ENCODE data around the gene POLA2. TPM values are rescaled to one million over a fixed set of nuclear protein-coding genes. Genes with fewer than 3 reads are reported as not detected.
"Not testable (repeated sequence)": the region's sequence is repeated elsewhere in the genome, so short reads cannot be mapped to it uniquely, and the experiment has no call there.

The POLA2 gene
- total and polyA plus RNA-seq, 5 donors, result 5.7 to 13.1 (median 6.8) TPM

- intact Hi-C loops (cut with DNase I), result no loop called here
- Histone ChIP-seq H3K4me1 (ENCODE audit: control insufficient read depth, insufficient read depth, low read length) (peaks cover 2% of the 10 kb centered on the region), H3K27me3 (ENCODE audit: control insufficient read depth, insufficient read depth) (no peaks in the 10 kb centered on the region), H3K9me3 (ENCODE audit: control insufficient read depth, low read length) (no peaks in the 10 kb centered on the region), H3K4me3 (ENCODE audit: low read length) (peak overlapping the region; percentile 72), H3K27ac (ENCODE audit: low read length) (no peak overlapping the region)
- ATAC-seq (no peak), DNase-seq (no peak)
- WGBS, result 32% methylated on average over 6 of the region's 6 CpGs
Measured at GRCh38 chr11:65262776-65263175, 1.0 kb downstream of the POLA2 start.

GRCh38 chr11:65264747-65265146, 3.0 kb downstream of the POLA2 start:
- ATAC-seq; H3K4me1 ChIP-seq (ENCODE audit: control insufficient read depth, insufficient read depth, low read length); H3K4me3 ChIP-seq (ENCODE audit: low read length); intact Hi-C loops (cut with DNase I); H3K9me3 ChIP-seq (ENCODE audit: control insufficient read depth, low read length); H3K27me3 ChIP-seq (ENCODE audit: control insufficient read depth, insufficient read depth); H3K27ac ChIP-seq (ENCODE audit: low read length); DNase-seq: not testable (repeated sequence)
- 93% methylated on average over 11 of the region's 11 CpGs for WGBS

- DNase-seq (no peak), ATAC-seq (no peak)
- Histone ChIP-seq H3K4me1 (ENCODE audit: control insufficient read depth, insufficient read depth, low read length) (peaks cover 2% of the 10 kb centered on the region), H3K4me3 (ENCODE audit: low read length) (no peak overlapping the region), H3K27ac (ENCODE audit: low read length) (no peak overlapping the region), H3K27me3 (ENCODE audit: control insufficient read depth, insufficient read depth) (no peaks in the 10 kb centered on the region), H3K9me3 (ENCODE audit: control insufficient read depth, low read length) (no peaks in the 10 kb centered on the region)
- 95% methylated on average over 2 of the region's 2 CpGs for WGBS
- intact Hi-C loops (cut with DNase I), result no loop called here
Measured at GRCh38 chr11:65266210-65266609, 4.4 kb downstream of the POLA2 start.

- ATAC-seq (peak; percentile 91 to 93), DNase-seq (peak; percentile 76 to 79 (median 78))
- Histone ChIP-seq H3K4me1 (ENCODE audit: control insufficient read depth, insufficient read depth, low read length) (no peaks in the 10 kb centered on the region), H3K27me3 (ENCODE audit: control insufficient read depth, insufficient read depth) (no peaks in the 10 kb centered on the region), H3K9me3 (ENCODE audit: control insufficient read depth, low read length) (no peaks in the 10 kb centered on the region), H3K4me3 (ENCODE audit: low read length) (no peak overlapping the region), H3K27ac (ENCODE audit: low read length) (no peak overlapping the region)
- intact Hi-C loops (cut with DNase I), result loop anchor here in 3 of 4 donors (1.0 to 5.0 kb wide), 4 partner anchors 40 to 57 kb away; partner anchors contain the start of genes CDC42EP2 (in 1 of the 3) and DPF2 (in 1 of the 3)
- 39% methylated on average over 6 of the region's 6 CpGs for WGBS
Measured at GRCh38 chr11:65274735-65275682, 13.2 kb downstream of the POLA2 start.

- Histone ChIP-seq H3K27me3 (ENCODE audit: control insufficient read depth, insufficient read depth) (no peaks in the 10 kb centered on the region), H3K4me3 (ENCODE audit: low read length) (no peak overlapping the region), H3K27ac (ENCODE audit: low read length) (peak overlapping the region; percentile 23), H3K9me3 (ENCODE audit: control insufficient read depth, low read length) (no peaks in the 10 kb centered on the region), H3K4me1 (ENCODE audit: control insufficient read depth, insufficient read depth, low read length) (no peaks in the 10 kb centered on the region)
- intact Hi-C loops (cut with DNase I), result loop anchor here in 3 of 4 donors (1.0 to 5.0 kb wide), 4 partner anchors 39 to 56 kb away; partner anchors contain the start of genes CDC42EP2 (in 1 of the 3) and DPF2 (in 1 of the 3)
- ATAC-seq (no peak), DNase-seq (no peak)
- WGBS, result 69% methylated on average over 4 of the region's 4 CpGs
Measured at GRCh38 chr11:65275906-65276305, 14.1 kb downstream of the POLA2 start.

- H3K27ac ChIP-seq (ENCODE audit: low read length), result no peak overlapping the region
- no peak for ATAC-seq
- intact Hi-C loops (cut with DNase I), result loop anchor here in 3 of 4 donors (1.0 to 5.0 kb wide), 3 partner anchors 38 to 55 kb away; partner anchors contain the start of gene DPF2 (in 1 of the 3)
Measured at GRCh38 chr11:65277631-65278277, 16.0 kb downstream of the POLA2 start.

GRCh38 chr11:65278356-65278755, 16.6 kb downstream of the POLA2 start:
- intact Hi-C loops (cut with DNase I), result loop anchor here in 2 of 4 donors (5.0 kb wide), 2 partner anchors 39 to 54 kb away; partner anchors contain the start of gene DPF2 (in 1 of the 2)
- Histone ChIP-seq H3K4me1 (ENCODE audit: control insufficient read depth, insufficient read depth, low read length) (no peaks in the 10 kb centered on the region), H3K27me3 (ENCODE audit: control insufficient read depth, insufficient read depth) (no peaks in the 10 kb centered on the region), H3K9me3 (ENCODE audit: control insufficient read depth, low read length) (no peaks in the 10 kb centered on the region), H3K27ac (ENCODE audit: low read length) (no peak overlapping the region), H3K4me3 (ENCODE audit: low read length) (no peak overlapping the region)
- ATAC-seq (no peak), DNase-seq (no peak)
- 84% methylated on average over 2 of the region's 2 CpGs for WGBS

More at GRCh38 chr11:65277631-65278277, 16.0 kb downstream of the POLA2 start:
- Histone ChIP-seq H3K4me1 (ENCODE audit: control insufficient read depth, insufficient read depth, low read length) (no peaks in the 10 kb centered on the region), H3K4me3 (ENCODE audit: low read length) (no peak overlapping the region), H3K9me3 (ENCODE audit: control insufficient read depth, low read length) (no peaks in the 10 kb centered on the region), H3K27me3 (ENCODE audit: control insufficient read depth, insufficient read depth) (no peaks in the 10 kb centered on the region)
- 92% methylated on average over 5 of the region's 5 CpGs for WGBS
- no peak for DNase-seq

- 82% methylated on average over 4 of the region's 4 CpGs for WGBS
- Histone ChIP-seq H3K9me3 (ENCODE audit: control insufficient read depth, low read length) (no peaks in the 10 kb centered on the region), H3K4me3 (ENCODE audit: low read length) (no peak overlapping the region), H3K4me1 (ENCODE audit: control insufficient read depth, insufficient read depth, low read length) (no peaks in the 10 kb centered on the region), H3K27ac (ENCODE audit: low read length) (no peak overlapping the region), H3K27me3 (ENCODE audit: control insufficient read depth, insufficient read depth) (no peaks in the 10 kb centered on the region)
- ATAC-seq (no peak), DNase-seq (no peak)
- intact Hi-C loops (cut with DNase I), result loop anchor here in 2 of 4 donors (5.0 kb wide), 2 partner anchors 38 to 53 kb away; partner anchors contain the start of gene DPF2 (in 1 of the 2)
Measured at GRCh38 chr11:65279279-65279678, 17.5 kb downstream of the POLA2 start.

GRCh38 chr11:65279741-65280440, 18.1 kb downstream of the POLA2 start:
- 27% methylated on average over 5 of the region's 5 CpGs for WGBS

GRCh38 chr11:65280646-65281045, 18.9 kb downstream of the POLA2 start:
- H3K4me3 ChIP-seq (ENCODE audit: low read length), result no peak overlapping the region
- H3K4me1 ChIP-seq (ENCODE audit: control insufficient read depth, insufficient read depth, low read length), result no peaks in the 10 kb centered on the region
- 81% methylated on average over 4 of the region's 4 CpGs for WGBS
- intact Hi-C loops (cut with DNase I), result no loop called here
- no peaks in the 10 kb centered on the region for H3K27me3 ChIP-seq (ENCODE audit: control insufficient read depth, insufficient read depth)
- ATAC-seq (peak in 1 of 2 donors; percentile 5), DNase-seq (no peak)
- H3K9me3 ChIP-seq (ENCODE audit: control insufficient read depth, low read length), result no peaks in the 10 kb centered on the region
- no peak overlapping the region for H3K27ac ChIP-seq (ENCODE audit: low read length)

More at GRCh38 chr11:65279741-65280440, 18.1 kb downstream of the POLA2 start:
- Histone ChIP-seq H3K9me3 (ENCODE audit: control insufficient read depth, low read length) (no peaks in the 10 kb centered on the region), H3K4me3 (ENCODE audit: low read length) (no peak overlapping the region), H3K4me1 (ENCODE audit: control insufficient read depth, insufficient read depth, low read length) (no peaks in the 10 kb centered on the region), H3K27ac (ENCODE audit: low read length) (no peak overlapping the region), H3K27me3 (ENCODE audit: control insufficient read depth, insufficient read depth) (no peaks in the 10 kb centered on the region)
- ATAC-seq, result peak in 1 of 2 donors; percentile 45
- DNase-seq, result peak in 1 of 3 donors; percentile 62
- intact Hi-C loops (cut with DNase I), result loop anchor here in 2 of 4 donors (5.0 kb wide), 2 partner anchors 37 to 52 kb away; partner anchors contain the start of gene DPF2 (in 1 of the 2)

Data from right cardiac atrium (tissue), 5 donors.